H1 (cell line): ENCODE results near the gene AP1G2. TPM values are rescaled to one million over a fixed set of nuclear protein-coding genes. Genes with fewer than 3 reads are reported as not detected.

Source experiments
- CTCF ChIA-PET: fragments of 300-600 bp; sonication (Branson Sonifier 250); formaldehyde crosslinking; loops from one replicate; lab custom pipeline; 2021; ENCODE audit not compliant: partially characterized antibody; lab: Charles Lee
- POLR2A ChIA-PET: fragments of 300-600 bp; sonication (Branson Sonifier 250); formaldehyde crosslinking; loops from one replicate; lab custom pipeline; 2021; ENCODE audit warnings: inconsistent platforms; ENCODE audit not compliant: partially characterized antibody; lab: Charles Lee
- DNase-seq, 2 experiments: peaks; one replicate each; pipeline versions ENCODE4 v3.0.0 to v3.0.0-alpha.2; 2010 to 2022; ENCODE audit warnings: low spot score in 2 of 2, low read depth in 1 of 2, mixed read lengths in 1 of 2
- FAIRE-seq: peaks from 2 replicates; lab custom pipeline; 2011; peaks lifted over from hg19 to GRCh38; lab: Jason Lieb, UNC
- H2AFZ ChIP-seq: 2 replicates; pipeline ENCODE4 v1.8.1; 2012; ENCODE audit warnings: low read length, inconsistent platforms
- H2AK5ac ChIP-seq: 2 replicates; pipeline ENCODE4 v1.6.1; 2013; ENCODE audit warnings: low read depth, low read length
- H2BK120ac ChIP-seq: replicated peaks from 2 replicates; pipeline ENCODE3; 2013; ENCODE audit warnings: low read depth, low read length, inconsistent platforms
- H2BK12ac ChIP-seq: 2 replicates; pipeline ENCODE4 v1.6.1; 2013; ENCODE audit warnings: low read depth, low read length
- H2BK15ac ChIP-seq: 2 replicates; pipeline ENCODE4 v1.6.1; 2013; ENCODE audit warnings: low read length
- H2BK20ac ChIP-seq: 2 replicates; pipeline ENCODE4 v1.6.1; 2013; ENCODE audit warnings: low read length
- H2BK5ac ChIP-seq: 2 replicates; pipeline ENCODE4 v1.6.1; 2013; ENCODE audit warnings: low read depth, low read length
- H3K14ac ChIP-seq: 2 replicates; pipeline ENCODE4 v1.6.1; 2013; ENCODE audit warnings: inconsistent platforms; ENCODE audit not compliant: insufficient read length
- H3K18ac ChIP-seq: 2 replicates; pipeline ENCODE4 v1.6.1; 2013; ENCODE audit warnings: low read length; ENCODE audit errors: extremely low read depth
- H3K23ac ChIP-seq: 2 replicates; pipeline ENCODE4 v1.6.1; 2013; ENCODE audit warnings: inconsistent platforms; ENCODE audit not compliant: insufficient read length
- H3K23me2 ChIP-seq: 2 replicates; pipeline ENCODE4 v1.6.1; 2013; ENCODE audit warnings: low read depth, low read length
- H3K27ac ChIP-seq: 2 replicates; pipeline ENCODE4 v1.6.1; 2011; ENCODE audit warnings: low read depth, low read length, inconsistent platforms
- H3K27me3 ChIP-seq, 4 experiments: replicated peaks in 1 of 4; 1 replicate in 1 of 4; 2 replicates in 3 of 4; pipeline versions ENCODE4 v1.6.1 to v1.8.1; 2011 to 2013; ENCODE audit warnings: low read length in 3 of 4, mild to moderate bottlenecking in 3 of 4, inconsistent platforms in 2 of 4, mixed read lengths in 2 of 4, moderate library complexity in 1 of 4; ENCODE audit not compliant: control insufficient read depth in 3 of 4, insufficient read depth in 3 of 4; ENCODE audit errors: extremely low read depth in 1 of 4
- H3K36me3 ChIP-seq, 4 experiments: 2 replicates each; pipeline versions ENCODE4 v1.6.1 to v1.8.1; 2011 to 2013; ENCODE audit warnings: mild to moderate bottlenecking in 4 of 4, low read length in 3 of 4, moderate library complexity in 2 of 4, control low read depth in 1 of 4, inconsistent platforms in 1 of 4; ENCODE audit not compliant: insufficient read depth in 4 of 4, control insufficient read depth in 2 of 4
- H3K4ac ChIP-seq: replicated peaks from 2 replicates; pipeline ENCODE3; 2013; ENCODE audit warnings: low read length, low read depth, mixed read lengths, inconsistent platforms; ENCODE audit not compliant: insufficient read length
- H3K4me1 ChIP-seq, 4 experiments: replicated peaks in 1 of 4; 1 replicate in 1 of 4; 2 replicates in 3 of 4; pipeline versions ENCODE4 v1.6.1 to v1.8.1; 2011 to 2013; ENCODE audit warnings: low read length in 3 of 4, inconsistent platforms in 2 of 4, mixed read lengths in 1 of 4; ENCODE audit not compliant: insufficient read depth in 4 of 4, control insufficient read depth in 3 of 4
- H3K4me2 ChIP-seq, 2 experiments: 2 replicates each; pipeline versions ENCODE4 v1.6.1 to v1.8.1; 2011 to 2013; ENCODE audit warnings: low read depth in 2 of 2, low read length in 2 of 2, control low read depth in 1 of 2, inconsistent platforms in 1 of 2, mild to moderate bottlenecking in 1 of 2; ENCODE audit not compliant: insufficient read depth in 1 of 2
- H3K4me3 ChIP-seq, 4 experiments: fragments of 200-600, 300-600 bp in 1 of 4; sonication (generic), shearing (Covaris generic), sonication (Bioruptor Twin) in 1 of 4; 2 replicates each; pipeline versions ENCODE4 v1.5.1 to v1.8.1; 2011 to 2016; ENCODE audit warnings: low read length in 4 of 4, low read depth in 3 of 4, control low read depth in 2 of 4, inconsistent platforms in 2 of 4, mild to moderate bottlenecking in 2 of 4, mixed read lengths in 1 of 4, moderate library complexity in 1 of 4; ENCODE audit not compliant: insufficient read depth in 2 of 4; ENCODE audit errors: extremely low read depth in 1 of 4
- H3K56ac ChIP-seq: replicated peaks from 2 replicates; pipeline ENCODE3; 2013; ENCODE audit warnings: low read depth, mild to moderate bottlenecking, mixed read lengths, low read length, inconsistent platforms; ENCODE audit not compliant: insufficient read length
- H3K79me1 ChIP-seq: 2 replicates; pipeline ENCODE4 v1.6.1; 2013; ENCODE audit warnings: low read depth, low read length, control low read depth
- H3K79me2 ChIP-seq, 2 experiments: 2 replicates each; pipeline versions ENCODE4 v1.6.1 to v1.8.1; 2012 to 2013; ENCODE audit warnings: low read length in 2 of 2, mild to moderate bottlenecking in 2 of 2, inconsistent platforms in 1 of 2; ENCODE audit not compliant: insufficient read depth in 2 of 2, control insufficient read depth in 1 of 2
- H3K9ac ChIP-seq, 4 experiments: replicated peaks in 1 of 4; 1 replicate in 1 of 4; 2 replicates in 3 of 4; pipeline versions ENCODE4 v1.6.1 to v1.8.1; 2011 to 2013; ENCODE audit warnings: low read depth in 3 of 4, low read length in 3 of 4, control low read depth in 2 of 4, mild to moderate bottlenecking in 2 of 4, moderate library complexity in 2 of 4, inconsistent platforms in 1 of 4; ENCODE audit errors: extremely low read depth in 1 of 4
- H3K9me3 ChIP-seq, 2 experiments: 2 replicates each; pipeline versions ENCODE4 v1.6.1 to v1.8.1; 2012 to 2013; ENCODE audit warnings: mild to moderate bottlenecking in 2 of 2, moderate library complexity in 2 of 2, control low read depth in 1 of 2, inconsistent platforms in 1 of 2, low read depth in 1 of 2, low read length in 1 of 2, mixed read lengths in 1 of 2; ENCODE audit not compliant: insufficient read depth in 2 of 2
- H4K20me1 ChIP-seq, 2 experiments: replicated peaks in 1 of 2; 2 replicates each; pipeline versions ENCODE3 to v1.8.1; 2011 to 2013; ENCODE audit warnings: inconsistent platforms in 2 of 2, low read length in 2 of 2, mild to moderate bottlenecking in 1 of 2; ENCODE audit not compliant: insufficient read depth in 2 of 2, control insufficient read depth in 1 of 2
- H4K5ac ChIP-seq: 2 replicates; pipeline ENCODE4 v1.6.1; 2013; ENCODE audit warnings: low read length, low read depth, mixed read lengths, inconsistent platforms; ENCODE audit not compliant: insufficient read length
- H4K8ac ChIP-seq: 2 replicates; pipeline ENCODE4 v1.8.0; 2013; ENCODE audit warnings: mild to moderate bottlenecking, moderate library complexity, low read length, inconsistent platforms; ENCODE audit not compliant: insufficient read depth; ENCODE audit errors: extremely low read depth
- H4K91ac ChIP-seq: replicated peaks from 2 replicates; pipeline ENCODE3; 2013; ENCODE audit warnings: low read length, mixed read lengths, inconsistent platforms; ENCODE audit not compliant: insufficient read length
- CBX8 ChIP-seq: fragments of 300-800, 300-1000 bp; sonication (generic); IDR thresholded peaks from 2 replicates; pipeline ENCODE4 v1.7.1; 2016; ENCODE audit warnings: low read depth, low read length, borderline replicate concordance
- CEBPB ChIP-seq: IDR thresholded peaks from 2 replicates; pipeline ENCODE4 v1.6.1; 2012; ENCODE audit warnings: low read depth, low read length
- CHD2 ChIP-seq: IDR thresholded peaks from 2 replicates; pipeline ENCODE4 v1.6.1; 2012; ENCODE audit warnings: low read length, improper control_type of control experiment
- GABPA ChIP-seq: IDR thresholded peaks from 2 replicates; pipeline ENCODE4 v1.6.1; 2011; ENCODE audit warnings: mild to moderate bottlenecking, low read length, moderate library complexity, borderline replicate concordance; ENCODE audit not compliant: insufficient read depth
- KDM1A ChIP-seq: fragments of 200-600, 300-600 bp; sonication (generic); IDR thresholded peaks from 2 replicates; pipeline ENCODE4 v1.7.1; 2016; ENCODE audit warnings: mild to moderate bottlenecking, low read length, borderline replicate concordance
- RAD21 ChIP-seq, 2 experiments: IDR thresholded peaks in 1 of 2; conservative IDR thresholded peaks in 1 of 2; 2 replicates each; pipeline ENCODE4 v1.6.1; 2011; ENCODE audit warnings: low read depth in 2 of 2, low read length in 2 of 2, improper control_type of control experiment in 1 of 2, inconsistent platforms in 1 of 2, mild to moderate bottlenecking in 1 of 2, moderate library complexity in 1 of 2
- RXRA ChIP-seq: IDR thresholded peaks from 2 replicates; pipeline ENCODE4 v1.6.1; 2011; ENCODE audit warnings: low read depth, mild to moderate bottlenecking, low read length, moderate library complexity; ENCODE audit not compliant: insufficient read depth
- SIN3A ChIP-seq, 2 experiments: IDR thresholded peaks in 1 of 2; conservative IDR thresholded peaks in 1 of 2; 2 replicates each; pipeline ENCODE4 v1.6.1; 2011 to 2012; ENCODE audit warnings: low read length in 2 of 2, improper control_type of control experiment in 1 of 2, low read depth in 1 of 2, mild to moderate bottlenecking in 1 of 2
- SUZ12 ChIP-seq: fragments of 200-600 bp; sonication (generic); IDR thresholded peaks from 2 replicates; pipeline ENCODE4 v1.6.1; 2012; ENCODE audit warnings: mild to moderate bottlenecking, inconsistent platforms, low read length, moderate library complexity, mixed read lengths
- TEAD4 ChIP-seq: IDR thresholded peaks from 2 replicates; pipeline ENCODE4 v1.6.1; 2012; ENCODE audit warnings: low read depth, low read length, inconsistent platforms, mixed read lengths
- ZNF274 ChIP-seq: IDR thresholded peaks from 2 replicates; pipeline ENCODE4 v1.7.0; 2012; ENCODE audit warnings: low read length, borderline replicate concordance; ENCODE audit errors: extremely low read depth
- WGBS, 2 experiments: shearing (Covaris generic) in 1 of 2; methylation state at CpG; one replicate each; pipeline versions ENCODE4 v1.1.6 to v1.1.7; 2013 to 2015; ENCODE audit warnings: low lambda C conversion rate in 2 of 2, mixed read lengths in 2 of 2, inconsistent platforms in 1 of 2, low coverage in 1 of 2, missing lambda C conversion rate in 1 of 2; ENCODE audit not compliant: insufficient replicate concordance in 2 of 2, insufficient coverage in 1 of 2, insufficient read length in 1 of 2; ENCODE audit errors: extremely low coverage in 1 of 2, missing lambda C conversion rate in 1 of 2; 5-methylcytosine and 5-hydroxymethylcytosine counted together
- polyA plus RNA-seq, 7 experiments: library from polyadenylated mRNA; depleted of rRNA in 3 of 7; stranded (reverse) in 5 of 7; unstranded in 2 of 7; fragments of >200 nt in 5 of 7; fragments of 200-250 nt in 2 of 7; gene quantifications; 1 replicate in 5 of 7; 2 replicates in 1 of 7; 4 replicates in 1 of 7; pipeline versions ENCODE4 v1.2.1 to v1.2.3, GENCODE V29; 2011 to 2013; ENCODE audit warnings: missing spikeins in 2 of 7, mixed read lengths in 2 of 7
- total RNA-seq: library from RNA; stranded (reverse); fragmentation: NEBNext Ultra II Directional; extraction: Animal tissue kit (Norgen Biotek cat#: 25700); gene quantifications from 2 replicates; pipeline ENCODE4 v1.2.1, GENCODE V29; 2021
- TF ChIP-seq, protein P1 (sequence below): IDR thresholded peaks from 2 replicates; pipeline ENCODE4 v1.6.1; 2011; ENCODE audit warnings: low read depth, mild to moderate bottlenecking, low read length; ENCODE audit not compliant: insufficient read depth

Gene AP1G2
- total and polyA plus RNA-seq, 2 of the 8 experiments (the other 6 are each of a cell fraction or from before 2014, with no cell fraction given): 70.9 to 134 TPM

DNA sequence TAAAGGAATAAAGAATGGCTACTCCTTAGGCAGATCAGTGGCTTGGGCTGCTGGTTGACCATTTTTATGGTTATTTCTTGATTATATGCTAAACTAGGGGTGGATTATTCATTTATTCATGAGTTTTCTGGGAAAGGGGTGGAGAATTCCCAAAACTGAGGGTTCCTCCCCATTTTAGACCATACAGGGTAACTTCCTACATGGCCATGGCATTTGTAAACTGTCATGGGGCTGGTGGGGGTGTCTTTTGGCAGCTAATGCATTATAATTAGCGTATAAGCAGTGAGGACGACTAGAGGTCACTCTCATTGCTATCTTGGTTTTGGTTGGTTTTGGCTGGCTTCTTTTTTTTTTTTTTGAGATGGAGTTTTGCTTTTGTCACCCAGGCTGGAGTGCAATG is 36.6 kb upstream of the AP1G2 start:
- no peak overlapping the region for H3K4me3 ChIP-seq
- no peaks in the 10 kb centered on the region; a peak in 1 of 7 replicates for H3K27me3 ChIP-seq
- no peak overlapping the region for H3K4ac ChIP-seq
- no peaks in the 10 kb centered on the region for H3K79me1 ChIP-seq
- no peaks in the 10 kb centered on the region; the same call in 1 of the 2 replicates for H3K23me2 ChIP-seq
- POLR2A ChIA-PET: interaction anchor here (1.1 kb wide), 1 partner anchor 20 kb away, joined by 3 read pairs; no protein-coding TSS in a partner anchor
- no peak overlapping the region for H2AK5ac ChIP-seq
- H3K9ac ChIP-seq: no peak overlapping the region
- WGBS, 2 experiments: 95% methylated on average over 2 of the region's 2 CpGs; no CpG with 5 or more reads in 1 of the 2 experiments
- no peak overlapping the region for H3K14ac ChIP-seq
- H3K36me3 ChIP-seq: no peaks in the 10 kb centered on the region
- H3K4me2 ChIP-seq: no peak overlapping the region
- H2BK12ac ChIP-seq: no peak overlapping the region
- H3K79me2 ChIP-seq: no peaks in the 10 kb centered on the region
- FAIRE-seq: no peak
- no peak overlapping the region for H4K5ac ChIP-seq
- no peaks in the 10 kb centered on the region for H3K4me1 ChIP-seq
- H4K20me1 ChIP-seq: no peaks in the 10 kb centered on the region
- H3K27ac ChIP-seq: no peak overlapping the region
- H2BK20ac ChIP-seq: no peak overlapping the region
- H3K56ac ChIP-seq: no peak overlapping the region
- no peaks in the 10 kb centered on the region; a peak in 1 of 4 replicates for H3K9me3 ChIP-seq
- no peak for DNase-seq
- no peak overlapping the region for H4K8ac ChIP-seq
- no peak overlapping the region for H2AFZ ChIP-seq
- no peak overlapping the region for H3K23ac ChIP-seq
- no peak overlapping the region for H2BK120ac ChIP-seq
- TF ChIP-seq CBX8 (no peak), SIN3A (conservative IDR thresholded peaks at IDR 0.05 in 1 of 2, IDR thresholded peaks at IDR 0.05 in 1 of 2; ENCODE audit: low read depth in 1 of 2, low read length in 2 of 2) (no peak), RXRA (no peak), GABPA (no peak), TEAD4 (no peak), CEBPB (no peak), KDM1A (no peak), RAD21 (IDR thresholded peaks at IDR 0.05 in 1 of 2, conservative IDR thresholded peaks at IDR 0.05 in 1 of 2; ENCODE audit: low read depth in 2 of 2, low read length in 2 of 2) (no peak), CHD2 (no peak), ZNF274 (no peak), SUZ12 (no peak)
- TF ChIP-seq, protein P1, sequence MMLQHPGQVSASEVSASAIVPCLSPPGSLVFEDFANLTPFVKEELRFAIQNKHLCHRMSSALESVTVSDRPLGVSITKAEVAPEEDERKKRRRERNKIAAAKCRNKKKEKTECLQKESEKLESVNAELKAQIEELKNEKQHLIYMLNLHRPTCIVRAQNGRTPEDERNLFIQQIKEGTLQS: no peak
- TF ChIP-seq, all 59 proteins: peak for 0
- H3K18ac ChIP-seq: no peak overlapping the region
- CTCF ChIA-PET: interaction anchor here (0.5 to 1.5 kb wide), 3 partner anchors 15 to 744 kb away, joined by 3 to 5 read pairs (median 3); no protein-coding TSS in a partner anchor
- H2BK15ac ChIP-seq: no peak overlapping the region
- no peak overlapping the region for H4K91ac ChIP-seq
- no peak overlapping the region for H2BK5ac ChIP-seq
